ENCODE data around the gene TMEM62.

DNA sequence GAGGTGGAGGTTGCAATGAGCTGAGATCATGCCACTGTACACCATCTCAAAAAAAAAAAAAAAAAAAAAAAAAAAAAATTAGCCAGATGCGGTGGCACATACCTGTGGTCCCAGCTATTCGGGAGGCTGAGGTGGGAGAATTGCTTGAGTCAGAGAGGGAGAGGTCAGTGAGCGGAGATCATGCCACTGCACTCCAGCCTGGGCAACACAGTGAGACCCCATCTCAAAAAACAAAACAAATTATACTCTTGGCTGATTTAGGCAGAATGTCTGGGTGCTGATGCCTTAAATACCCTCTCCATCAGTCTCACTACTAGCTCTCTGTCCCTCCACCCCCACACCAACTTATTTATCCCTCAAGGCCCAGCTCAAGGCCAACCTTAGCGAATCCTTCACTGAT is 41.5 kb upstream of the TMEM62 start:
- TF ChIP-seq CEBPB (IDR thresholded peaks at IDR 0.05; ENCODE audit: low read depth, low read length): no peak
- TF ChIP-seq, protein P1, sequence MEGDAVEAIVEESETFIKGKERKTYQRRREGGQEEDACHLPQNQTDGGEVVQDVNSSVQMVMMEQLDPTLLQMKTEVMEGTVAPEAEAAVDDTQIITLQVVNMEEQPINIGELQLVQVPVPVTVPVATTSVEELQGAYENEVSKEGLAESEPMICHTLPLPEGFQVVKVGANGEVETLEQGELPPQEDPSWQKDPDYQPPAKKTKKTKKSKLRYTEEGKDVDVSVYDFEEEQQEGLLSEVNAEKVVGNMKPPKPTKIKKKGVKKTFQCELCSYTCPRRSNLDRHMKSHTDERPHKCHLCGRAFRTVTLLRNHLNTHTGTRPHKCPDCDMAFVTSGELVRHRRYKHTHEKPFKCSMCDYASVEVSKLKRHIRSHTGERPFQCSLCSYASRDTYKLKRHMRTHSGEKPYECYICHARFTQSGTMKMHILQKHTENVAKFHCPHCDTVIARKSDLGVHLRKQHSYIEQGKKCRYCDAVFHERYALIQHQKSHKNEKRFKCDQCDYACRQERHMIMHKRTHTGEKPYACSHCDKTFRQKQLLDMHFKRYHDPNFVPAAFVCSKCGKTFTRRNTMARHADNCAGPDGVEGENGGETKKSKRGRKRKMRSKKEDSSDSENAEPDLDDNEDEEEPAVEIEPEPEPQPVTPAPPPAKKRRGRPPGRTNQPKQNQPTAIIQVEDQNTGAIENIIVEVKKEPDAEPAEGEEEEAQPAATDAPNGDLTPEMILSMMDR (IDR thresholded peaks at IDR 0.05; ENCODE audit: control extremely low read depth in 1 of 3, insufficient read depth in 1 of 3, low read depth in 1 of 3, low read length in 3 of 3): no peak
- no peak for TF ChIP-seq POLR2AphosphoS5 (IDR thresholded peaks at IDR 0.05; ENCODE audit: low read depth, low read length)
- TF ChIP-seq GABPA (IDR thresholded peaks at IDR 0.05; ENCODE audit: borderline replicate concordance, insufficient read depth, low read length): no peak
- TF ChIP-seq BACH1 (IDR thresholded peaks at IDR 0.05; ENCODE audit: low read length): no peak
- no peak for TF ChIP-seq MAX (IDR thresholded peaks at IDR 0.05)
